Mesothelial cell of epicardium (in vitro differentiated cells): ENCODE data around the gene ASB6. TPM values are rescaled to one million over a fixed set of nuclear protein-coding genes. Genes with fewer than 3 reads are reported as not detected.

ENCODE experiments used
- DNase-seq, 2 experiments: peaks; one replicate each; pipeline ENCODE4 v3.0.0; 2021; ENCODE audit warnings: low spot score in 2 of 2; ENCODE audit not compliant: unreplicated experiment in 2 of 2
- H3K27ac Mint-ChIP-seq: 2 replicates; pipeline ENCODE4 v1.8.0; 2021; ENCODE audit warnings: mixed read lengths
- H3K27me3 Mint-ChIP-seq: 2 replicates; pipeline ENCODE4 v1.8.0; 2021; ENCODE audit warnings: low read depth, mixed read lengths
- H3K36me3 Mint-ChIP-seq: 2 replicates; pipeline ENCODE4 v1.8.0; 2021; ENCODE audit warnings: mixed read lengths
- H3K4me1 Mint-ChIP-seq: 2 replicates; pipeline ENCODE4 v1.8.0; 2021; ENCODE audit warnings: mixed read lengths
- H3K4me3 Mint-ChIP-seq: 2 replicates; pipeline ENCODE4 v1.8.0; 2021; ENCODE audit warnings: mild to moderate bottlenecking, moderate library complexity, mixed read lengths
- H3K9me3 Mint-ChIP-seq: 2 replicates; pipeline ENCODE4 v1.8.0; 2021; ENCODE audit warnings: mixed read lengths
- CTCF ChIP-seq: fragments of 200-600 bp; sonication (generic); IDR thresholded peaks from one replicate; pipeline ENCODE4 v1.5.0; 2021; ENCODE audit warnings: antibody characterized with exemption; ENCODE audit not compliant: unreplicated experiment
- total RNA-seq: library from RNA; stranded (reverse); gene quantifications from 3 replicates; pipeline ENCODE4 v1.2.1, GENCODE V29; 2021

Gene ASB6
- total RNA-seq, 1 donor from 2014 or later = 24.6 TPM

GRCh38 chr9:129613520-129614175 lies 28.3 kb downstream of the ASB6 start:
- Mint-ChIP-seq H3K27ac (no peak overlapping the region), H3K9me3 (no peaks in the 10 kb centered on the region), H3K27me3 (no peaks in the 10 kb centered on the region), H3K36me3 (no peaks in the 10 kb centered on the region), H3K4me1 (peaks cover 16% of the 10 kb centered on the region), H3K4me3 (no peak overlapping the region)
- no peak for TF ChIP-seq CTCF
- no peak for DNase-seq

- Mint-ChIP-seq H3K9me3 (no peaks in the 10 kb centered on the region), H3K4me3 (no peak overlapping the region), H3K27ac (no peak overlapping the region), H3K27me3 (no peaks in the 10 kb centered on the region), H3K36me3 (no peaks in the 10 kb centered on the region), H3K4me1 (peaks cover 17% of the 10 kb centered on the region)
- no peak for DNase-seq
- no peak for TF ChIP-seq CTCF
Observed at GRCh38 chr9:129612815-129613519, 29.0 kb downstream of the ASB6 start.

- peaks cover 21% of the 10 kb centered on the region for H3K4me1 Mint-ChIP-seq
- no peak overlapping the region for H3K27ac Mint-ChIP-seq
- no peak for TF ChIP-seq CTCF
- no peaks in the 10 kb centered on the region for H3K36me3 Mint-ChIP-seq
- H3K27me3 Mint-ChIP-seq = no peaks in the 10 kb centered on the region
- no peak overlapping the region for H3K4me3 Mint-ChIP-seq
- DNase-seq = no peak
- no peaks in the 10 kb centered on the region for H3K9me3 Mint-ChIP-seq
Observed at GRCh38 chr9:129612123-129612522, 29.8 kb downstream of the ASB6 start.

- Mint-ChIP-seq H3K36me3 (no peaks in the 10 kb centered on the region), H3K27ac (peak overlapping the region; percentile 92), H3K4me1 (peaks cover 23% of the 10 kb centered on the region), H3K4me3 (peak overlapping the region; percentile 79), H3K27me3 (no peaks in the 10 kb centered on the region), H3K9me3 (no peaks in the 10 kb centered on the region)
- no peak for DNase-seq
- no peak for TF ChIP-seq CTCF
Observed at GRCh38 chr9:129611307-129611800, 30.6 kb downstream of the ASB6 start.

DNA sequence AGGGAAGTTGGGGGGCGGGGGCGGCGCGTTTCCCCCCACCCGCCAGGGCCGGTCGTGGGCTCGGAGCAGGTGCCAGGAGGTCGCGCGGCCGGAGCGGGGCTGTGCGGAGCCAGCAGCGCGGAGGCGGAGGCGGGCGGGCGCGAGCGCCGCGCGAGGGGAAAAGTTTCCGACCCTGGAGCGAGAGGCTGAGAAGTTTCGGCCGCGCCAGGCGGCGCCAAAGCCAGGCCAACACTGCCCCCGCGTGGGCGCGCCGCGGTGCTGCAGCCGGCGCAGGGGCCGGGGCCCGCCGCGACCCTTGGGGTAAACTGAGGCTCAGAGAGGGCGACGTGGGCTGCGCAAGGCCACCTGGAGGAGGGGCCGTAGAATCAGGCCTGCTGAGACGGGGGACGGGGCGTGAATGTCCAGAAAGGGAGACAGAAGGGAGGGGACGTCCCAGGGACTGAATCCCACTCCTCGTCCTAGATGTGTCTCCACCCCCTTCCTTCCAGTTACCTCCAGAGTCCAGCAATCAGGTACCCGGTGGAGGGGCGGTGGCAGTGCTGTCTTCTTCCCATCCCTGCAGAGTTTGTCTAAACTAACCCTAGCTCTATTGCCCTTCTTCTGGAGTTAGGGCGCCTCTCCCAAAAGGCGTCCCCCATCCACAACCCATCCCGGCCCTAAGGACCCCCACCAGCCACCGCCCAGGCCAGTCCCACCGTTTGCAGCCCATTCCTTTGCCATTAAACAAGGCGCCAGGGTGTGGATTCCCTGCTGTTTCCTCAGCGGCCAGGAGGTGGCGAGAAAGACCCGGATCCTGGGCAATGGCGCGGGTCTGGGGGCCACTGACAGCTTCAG lies 31.3 kb downstream of the ASB6 start:
- no peaks in the 10 kb centered on the region for H3K27me3 Mint-ChIP-seq
- H3K9me3 Mint-ChIP-seq = no peaks in the 10 kb centered on the region
- peak; percentile 95 for TF ChIP-seq CTCF
- H3K4me1 Mint-ChIP-seq = peaks cover 24% of the 10 kb centered on the region
- peak overlapping the region; percentile 92 for H3K27ac Mint-ChIP-seq
- peak; percentile 67 to 89 for DNase-seq
- peak overlapping the region; percentile 79 for H3K4me3 Mint-ChIP-seq
- no peaks in the 10 kb centered on the region for H3K36me3 Mint-ChIP-seq
